Esophagus squamous epithelium (tissue), 5 donors: ENCODE results near the gene GLYATL1B. TPM values are rescaled to one million over a fixed set of nuclear protein-coding genes. Genes with fewer than 3 reads are reported as not detected.
A peak's percentile ranks its signal among the peaks of the same experiment; 100 is the strongest.
"Not testable (repeated sequence)": the region's sequence is repeated elsewhere in the genome, so short reads cannot be mapped to it uniquely, and the experiment has no call there.

ENCODE experiments used
- DNase-seq: peaks from one replicate; lab custom pipeline; 2025; lab: John Stamatoyannopoulos, UW
- H3K27ac ChIP-seq, 4 donors: fragments of 200-600 bp; sonication (generic); one replicate each; pipeline ENCODE4 v1.5.1; 2016 to 2019; ENCODE audit warnings: mild to moderate bottlenecking in 1 of 4
- H3K27me3 ChIP-seq, 4 donors: fragments of 200-600 bp; sonication (generic); 1 replicate in 3 of 4; 2 replicates in 1 of 4; pipeline versions ENCODE4 v1.5.1 to v1.6.0; 2017 to 2021; ENCODE audit warnings: antibody characterized with exemption in 1 of 4
- H3K36me3 ChIP-seq, 3 donors: fragments of 200-600 bp; sonication (generic); one replicate each; pipeline ENCODE4 v1.5.1; 2016 to 2019
- H3K4me1 ChIP-seq, 3 donors: fragments of 200-600 bp; sonication (generic); one replicate each; pipeline ENCODE4 v1.5.1; 2017 to 2019
- H3K4me3 ChIP-seq, 4 donors: fragments of 200-600 bp; sonication (generic); 1 replicate in 3 of 4; 2 replicates in 1 of 4; pipeline ENCODE4 v1.5.1; 2016 to 2019; ENCODE audit warnings: mild to moderate bottlenecking in 2 of 4, moderate library complexity in 1 of 4
- H3K9me3 ChIP-seq, 3 donors: fragments of 200-600 bp; sonication (generic); one replicate each; pipeline ENCODE4 v1.5.1; 2016 to 2019
- CTCF ChIP-seq, 6 experiments: fragments of 450-650 bp in 4 of 6; fragments of 200-600 bp in 2 of 6; sonication (generic) in 2 of 6; IDR thresholded peaks; one replicate each; pipeline ENCODE4 v1.5.1; 2016 to 2019; ENCODE audit warnings: antibody characterized with exemption in 6 of 6, mild to moderate bottlenecking in 4 of 6, moderate library complexity in 4 of 6
- POLR2A ChIP-seq, 4 donors: fragments of 450-650 bp; IDR thresholded peaks; one replicate each; pipeline ENCODE4 v1.6.1; 2017; ENCODE audit warnings: antibody characterized with exemption in 4 of 4, mild to moderate bottlenecking in 4 of 4, moderate library complexity in 3 of 4
- WGBS, 2 donors: methylation state at CpG; one replicate each; pipeline ENCODE4 v1.1.5; 2018; 5-methylcytosine and 5-hydroxymethylcytosine counted together
- intact Hi-C: fragments of 100-400 bp; cut with DNase I; formaldehyde crosslinking; loops from one replicate; pipeline ENCODE4 v1.15.0; 2022
- total RNA-seq, 4 donors: library from RNA; depleted of rRNA; stranded (reverse); fragments of >200 nt; gene quantifications; one replicate each; pipeline ENCODE4 v1.1.0, GENCODE V29; 2016
- donor health status: DM: yes; HTN: yes; CAD: no.

Gene GLYATL1B
- total RNA-seq, 4 donors from 2014 or later: not detected

GRCh38 chr11:59135648-59136461, 49.7 kb downstream of the GLYATL1B start:
- Histone ChIP-seq H3K36me3 (peaks cover 7 to 72% (median 9%) of the 10 kb centered on the region in 3 donors), H3K4me1 (peaks cover 0 to 9% (median 5%) of the 10 kb centered on the region in 3 donors), H3K27ac (peak overlapping the region in 1 of 4 donors; percentile 6), H3K27me3 (no peaks in the 10 kb centered on the region), H3K9me3 (peaks cover 0 to 15% (median 0%) of the 10 kb centered on the region in 3 donors), H3K4me3 (peak overlapping the region in 1 of 4 donors; percentile 41)
- WGBS, 2 donors: 23 to 40% methylated on average over 3 to 9 of the region's 20 CpGs
- intact Hi-C loops: no loop called here
- peak; percentile 82 to 96 (median 92) for TF ChIP-seq CTCF (IDR thresholded peaks at IDR 0.05)
- no peak for TF ChIP-seq POLR2A (IDR thresholded peaks at IDR 0.05)
- DNase-seq: peak; percentile 34

DNA sequence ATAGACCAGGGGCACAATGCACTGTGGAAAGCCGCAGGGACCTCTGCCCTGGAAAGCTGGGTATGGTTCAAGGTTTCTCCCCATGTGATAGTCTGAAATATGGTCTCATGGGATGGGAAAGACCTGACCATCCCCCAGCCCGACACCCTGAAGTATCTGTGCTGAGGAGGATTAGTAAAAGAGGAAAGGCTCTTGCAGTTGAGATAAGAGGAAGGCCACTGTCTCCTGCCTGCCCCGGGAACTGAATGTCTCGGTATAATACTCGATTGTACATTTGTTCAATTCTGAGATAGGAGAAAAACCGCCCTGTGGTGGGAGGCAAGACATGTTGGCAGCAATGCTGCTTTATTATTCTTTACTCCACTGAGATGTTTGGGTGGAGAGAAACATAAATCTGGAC, 50.4 kb downstream of the GLYATL1B start:
- intact Hi-C loops, H3K9me3 ChIP-seq, H3K4me3 ChIP-seq, H3K27ac ChIP-seq, H3K27me3 ChIP-seq, DNase-seq: not testable (repeated sequence)
- peaks cover 0 to 15% (median 5%) of the 10 kb centered on the region in 3 donors for H3K4me1 ChIP-seq
- peaks cover 6 to 65% (median 7%) of the 10 kb centered on the region in 3 donors for H3K36me3 ChIP-seq
- 85 to 92% methylated on average over 6 of the region's 6 CpGs for WGBS, 2 donors

GRCh38 chr11:59137190-59137589, 51.1 kb downstream of the GLYATL1B start:
- intact Hi-C loops: no loop called here
- H3K4me1 ChIP-seq: peaks cover 0 to 22% (median 5%) of the 10 kb centered on the region in 3 donors
- no peak overlapping the region for H3K27ac ChIP-seq
- peaks cover 2 to 58% (median 4%) of the 10 kb centered on the region in 3 donors for H3K36me3 ChIP-seq
- no peaks in the 10 kb centered on the region for H3K27me3 ChIP-seq
- no peak overlapping the region for H3K4me3 ChIP-seq
- DNase-seq: no peak
- no peak for TF ChIP-seq CTCF (IDR thresholded peaks at IDR 0.05)
- no peak for TF ChIP-seq POLR2A (IDR thresholded peaks at IDR 0.05)
- H3K9me3 ChIP-seq: peaks cover 0 to 3% (median 0%) of the 10 kb centered on the region in 3 donors
- 93 to 100% methylated on average over 2 to 13 of the region's 17 CpGs for WGBS, 2 donors

- Histone ChIP-seq H3K27me3 (no peaks in the 10 kb centered on the region), H3K36me3 (peaks cover 0 to 44% (median 0%) of the 10 kb centered on the region in 3 donors), H3K27ac (no peak overlapping the region), H3K4me3 (no peak overlapping the region), H3K9me3 (no peaks in the 10 kb centered on the region), H3K4me1 (peaks cover 0 to 28% (median 8%) of the 10 kb centered on the region in 3 donors)
- intact Hi-C loops: no loop called here
- WGBS, 2 donors: 55 to 74% methylated on average over 2 of the region's 2 CpGs
- DNase-seq: no peak
- TF ChIP-seq POLR2A (IDR thresholded peaks at IDR 0.05) (no peak), CTCF (IDR thresholded peaks at IDR 0.05) (no peak)
Observed at GRCh38 chr11:59138643-59139042, 52.5 kb downstream of the GLYATL1B start.

DNA sequence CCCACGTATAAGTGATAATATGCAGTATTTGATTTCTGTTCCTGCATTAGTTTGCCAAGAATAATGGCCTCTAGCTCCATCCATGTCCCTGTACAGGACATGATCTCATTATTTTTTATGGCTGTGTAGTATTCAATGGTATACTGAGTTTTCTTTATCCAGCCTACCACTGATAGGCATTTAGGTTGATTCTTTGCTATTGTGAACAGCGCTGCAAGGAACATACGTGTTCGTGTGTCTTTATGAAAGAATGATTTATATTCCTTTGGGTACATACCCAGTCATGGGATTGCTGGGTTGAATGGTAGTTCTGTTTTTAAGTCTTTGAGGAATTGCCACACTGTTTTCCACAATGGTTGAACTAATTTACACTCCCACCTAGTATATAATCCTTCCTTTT, 55.1 kb downstream of the GLYATL1B start:
- Histone ChIP-seq H3K27ac (no peak overlapping the region), H3K36me3 (peaks cover 0 to 24% (median 0%) of the 10 kb centered on the region in 3 donors), H3K4me3 (no peak overlapping the region), H3K9me3 (no peaks in the 10 kb centered on the region), H3K27me3 (no peaks in the 10 kb centered on the region), H3K4me1 (peaks cover 7 to 47% (median 18%) of the 10 kb centered on the region in 3 donors)
- intact Hi-C loops: no loop called here
- no peak for DNase-seq
- TF ChIP-seq CTCF (IDR thresholded peaks at IDR 0.05) (no peak), POLR2A (IDR thresholded peaks at IDR 0.05) (no peak)
- WGBS, 2 donors: 95 to 100% methylated on average over 4 of the region's 4 CpGs
